Body of pancreas (tissue), 4 donors: ENCODE data around the gene CUEDC1. TPM values are rescaled to one million over a fixed set of nuclear protein-coding genes. Genes with fewer than 3 reads are reported as not detected.

Experiments used
- ATAC-seq: fragments of 150-250 bp; one replicate; pipeline ENCODE4 v1.9.1; 2016
- DNase-seq, 4 donors: peaks; one replicate each; pipeline ENCODE4 v3.0.0-alpha.2; 2019
- H3K27ac ChIP-seq, 4 donors: fragments of 200-600 bp; sonication (generic); 1 replicate in 3 of 4; 2 replicates in 1 of 4; pipeline versions ENCODE4 v1.5.1 to v1.6.1; 2016 to 2019; ENCODE audit warnings: mild to moderate bottlenecking in 1 of 4, mixed read lengths in 1 of 4, moderate library complexity in 1 of 4
- H3K27me3 ChIP-seq, 2 donors: fragments of 200-600 bp; sonication (generic); one replicate each; pipeline ENCODE4 v1.6.0; 2016; ENCODE audit warnings: mild to moderate bottlenecking in 1 of 2
- H3K36me3 ChIP-seq, 2 donors: fragments of 200-600 bp; sonication (generic); replicated peaks in 1 of 2; 2 replicates each; pipeline ENCODE4 v1.5.1; 2016; ENCODE audit warnings: low read depth in 2 of 2; ENCODE audit not compliant: insufficient read depth in 1 of 2
- H3K4me1 ChIP-seq: fragments of 200-600 bp; sonication (generic); one replicate; pipeline ENCODE4 v1.6.0; 2016
- H3K4me3 ChIP-seq, 2 donors: fragments of 200-600 bp; sonication (generic); 1 replicate in 1 of 2; 2 replicates in 1 of 2; pipeline ENCODE4 v1.5.1; 2016 to 2019
- H3K9me3 ChIP-seq, 3 donors: fragments of 200-600 bp; sonication (generic); 1 replicate in 2 of 3; 2 replicates in 1 of 3; pipeline ENCODE4 v1.5.1; 2016
- CTCF ChIP-seq, 7 experiments: fragments of 450-650 bp in 4 of 7; fragments of 200-600 bp in 3 of 7; sonication (generic) in 3 of 7; IDR thresholded peaks; one replicate each; pipeline ENCODE4 v1.5.1; 2016 to 2019; ENCODE audit warnings: antibody characterized with exemption in 7 of 7
- POLR2A ChIP-seq, 3 donors: fragments of 450-650 bp; IDR thresholded peaks; one replicate each; pipeline ENCODE4 v1.6.1; 2016; ENCODE audit warnings: antibody characterized with exemption in 3 of 3, mild to moderate bottlenecking in 2 of 3
- WGBS, 2 donors: methylation state at CpG; one replicate each; pipeline ENCODE4 v1.1.5; 2017; 5-methylcytosine and 5-hydroxymethylcytosine counted together
- intact Hi-C: fragments of 100-400 bp; cut with DNase I; formaldehyde crosslinking; loops from one replicate; pipeline ENCODE4 v1.15.1; 2023
- total RNA-seq, 2 donors: library from RNA; depleted of rRNA; stranded (reverse); fragments of >200 nt; gene quantifications; one replicate each; pipeline ENCODE4 v1.1.0, GENCODE V29; 2016

Gene CUEDC1
- total RNA-seq, 2 donors from 2014 or later = 35.8 to 48.1 TPM

- DNase-seq = no peak
- no peaks in the 10 kb centered on the region for H3K27me3 ChIP-seq
- intact Hi-C loops = no loop called here
- H3K4me3 ChIP-seq = no peak overlapping the region
- 55 to 57% methylated on average over 1 of the region's 1 CpG for WGBS, 2 donors
- ATAC-seq = no peak
- TF ChIP-seq POLR2A (IDR thresholded peaks at IDR 0.05) (no peak), CTCF (IDR thresholded peaks at IDR 0.05) (no peak)
- peaks cover 7 to 20% of the 10 kb centered on the region in 2 donors for H3K36me3 ChIP-seq
- H3K9me3 ChIP-seq = no peaks in the 10 kb centered on the region
- no peaks in the 10 kb centered on the region for H3K4me1 ChIP-seq
- no peak overlapping the region for H3K27ac ChIP-seq
These were observed 112.9 kb downstream of the CUEDC1 start for GRCh38 chr17:57842280-57842679.

DNA sequence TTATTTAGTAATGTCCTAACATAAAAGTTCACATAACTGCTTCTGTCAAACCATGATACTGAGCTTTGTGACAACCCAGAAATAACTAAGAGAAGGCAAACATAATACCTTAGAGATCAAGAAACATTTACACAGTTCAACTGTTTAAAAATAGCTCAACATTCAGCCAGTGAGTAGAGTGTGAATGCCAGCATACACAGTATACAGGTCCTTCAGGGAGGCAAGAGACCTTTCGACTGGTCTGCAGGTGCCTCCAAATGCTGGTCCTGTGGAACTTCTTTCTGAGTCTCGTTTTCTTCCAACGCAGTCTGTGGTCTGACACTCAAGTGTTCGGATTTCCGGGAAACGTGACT lies 115.7 kb downstream of the CUEDC1 start:
- H3K27ac ChIP-seq = no peak overlapping the region
- no peaks in the 10 kb centered on the region for H3K27me3 ChIP-seq
- H3K9me3 ChIP-seq = no peaks in the 10 kb centered on the region
- intact Hi-C loops = loop anchor here (10.0 kb wide), 2 partner anchors 595 to 715 kb away; no protein-coding TSS in a partner anchor
- TF ChIP-seq CTCF (IDR thresholded peaks at IDR 0.05) (no peak), POLR2A (IDR thresholded peaks at IDR 0.05) (no peak)
- ATAC-seq (no peak), DNase-seq (no peak)
- peaks cover 7 to 20% of the 10 kb centered on the region in 2 donors for H3K36me3 ChIP-seq
- WGBS, 2 donors = 40 to 53% methylated on average over 6 of the region's 6 CpGs
- no peaks in the 10 kb centered on the region for H3K4me1 ChIP-seq
- H3K4me3 ChIP-seq = no peak overlapping the region

DNA sequence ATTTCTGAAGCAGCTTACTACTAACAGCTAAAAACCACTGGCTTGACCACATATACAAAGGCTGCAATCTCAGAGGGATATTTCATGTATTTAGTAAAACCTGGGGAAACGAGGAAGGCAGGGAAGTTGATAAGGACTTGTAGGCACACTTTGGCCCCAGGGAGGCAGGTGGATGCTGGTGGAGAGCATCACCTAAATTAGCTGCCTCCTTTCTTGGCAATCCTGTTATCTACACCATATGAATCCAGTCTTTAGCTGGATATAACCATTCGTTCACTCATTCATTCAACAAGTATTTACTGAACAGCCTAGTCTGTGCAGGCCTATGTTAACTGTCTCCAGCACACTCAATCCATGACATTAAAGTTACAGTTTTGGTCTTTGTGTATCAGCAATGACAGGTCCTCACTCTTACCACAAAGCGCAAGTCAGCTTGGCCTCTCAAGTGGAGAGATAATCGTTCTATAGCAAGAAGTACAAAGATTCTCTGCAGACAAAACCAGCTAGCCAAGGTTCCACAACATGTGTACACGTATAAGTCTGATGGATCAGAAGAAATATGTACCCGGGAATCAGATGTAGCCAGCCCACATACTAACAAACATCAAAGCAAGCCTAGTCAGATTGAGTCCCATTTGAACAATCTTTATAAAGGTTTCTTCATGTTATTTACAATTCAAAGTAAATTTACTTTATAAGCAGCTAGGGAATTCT lies 116.2 kb downstream of the CUEDC1 start:
- Histone ChIP-seq H3K9me3 (no peaks in the 10 kb centered on the region), H3K4me3 (no peak overlapping the region), H3K4me1 (peaks cover 5% of the 10 kb centered on the region), H3K36me3 (peaks cover 7 to 20% of the 10 kb centered on the region in 2 donors), H3K27ac (peak overlapping the region in 1 of 4 donors; percentile 51), H3K27me3 (no peaks in the 10 kb centered on the region)
- ATAC-seq = no peak
- TF ChIP-seq POLR2A (IDR thresholded peaks at IDR 0.05) (no peak), CTCF (IDR thresholded peaks at IDR 0.05) (no peak)
- intact Hi-C loops = loop anchor here (10.0 kb wide), 2 partner anchors 594 to 714 kb away; no protein-coding TSS in a partner anchor
- WGBS, 2 donors = 46 to 55% methylated on average over 6 of the region's 6 CpGs
- DNase-seq = no peak

DNA sequence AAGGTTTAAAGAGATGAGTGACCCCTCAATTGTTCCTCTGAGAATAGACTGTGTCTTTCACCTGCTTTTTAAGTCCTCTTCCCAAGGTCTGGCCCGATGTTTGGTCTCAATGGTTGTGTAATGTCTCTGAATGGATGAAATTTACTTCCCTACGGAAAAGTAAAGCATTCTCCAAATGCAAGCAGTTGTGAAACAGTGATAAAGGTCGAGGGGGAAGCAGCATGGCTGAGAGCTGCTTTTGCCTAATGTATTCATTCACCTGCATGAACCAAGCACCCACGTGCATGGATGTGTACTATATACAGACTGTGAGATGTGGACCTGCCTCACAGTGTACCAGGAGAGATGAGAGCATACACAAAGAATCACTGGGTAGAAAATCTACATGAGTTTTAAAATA lies 116.8 kb downstream of the CUEDC1 start:
- Histone ChIP-seq H3K27me3 (no peaks in the 10 kb centered on the region), H3K4me1 (peaks cover 11% of the 10 kb centered on the region), H3K4me3 (no peak overlapping the region), H3K9me3 (no peaks in the 10 kb centered on the region), H3K27ac (peak overlapping the region in 1 of 4 donors; percentile 51), H3K36me3 (peaks cover 7 to 20% of the 10 kb centered on the region in 2 donors)
- 31 to 49% methylated on average over 4 of the region's 4 CpGs for WGBS, 2 donors
- intact Hi-C loops = loop anchor here (10.0 kb wide), 2 partner anchors 594 to 714 kb away; no protein-coding TSS in a partner anchor
- DNase-seq (no peak), ATAC-seq (no peak)
- no peak for TF ChIP-seq CTCF (IDR thresholded peaks at IDR 0.05)
- no peak for TF ChIP-seq POLR2A (IDR thresholded peaks at IDR 0.05)
